Right forelimb (tissue), 1 donor: ENCODE results near the gene KBTBD12.

Source experiments
- DNase-seq: peaks from one replicate; pipeline ENCODE4 v3.0.0-alpha.2; 2018

Gene KBTBD12

GRCh38 chr3:128021768-128022372 is 106.8 kb downstream of the KBTBD12 start:
- DNase-seq = no peak

GRCh38 chr3:128033102-128033501 is 118.1 kb downstream of the KBTBD12 start:
- no peak for DNase-seq

- DNase-seq = no peak
Observed at GRCh38 chr3:128036119-128036518, 121.1 kb downstream of the KBTBD12 start.
